Ascending aorta (tissue), 2 donors: Measurements from ENCODE around the gene HMCN1. TPM values are rescaled to one million over a fixed set of nuclear protein-coding genes. Genes with fewer than 3 reads are reported as not detected.

Experiments
- DNase-seq, 2 donors: peaks; one replicate each; pipeline ENCODE4 v3.0.0-alpha.2; 2019; ENCODE audit warnings: low spot score in 2 of 2
- H3K27ac ChIP-seq, 2 donors: fragments of 200-600 bp; sonication (generic); one replicate each; pipeline ENCODE4 v1.5.1; 2016 to 2017; ENCODE audit warnings: mild to moderate bottlenecking in 1 of 2
- H3K27me3 ChIP-seq: fragments of 200-600 bp; sonication (generic); one replicate; pipeline ENCODE4 v1.5.1; 2017
- H3K36me3 ChIP-seq, 2 donors: fragments of 200-600 bp; sonication (generic); one replicate each; pipeline ENCODE4 v1.5.1; 2016
- H3K4me1 ChIP-seq, 2 donors: fragments of 200-600 bp; sonication (generic); one replicate each; pipeline ENCODE4 v1.5.1; 2016 to 2017; ENCODE audit warnings: mild to moderate bottlenecking in 1 of 2
- H3K4me3 ChIP-seq, 2 donors: fragments of 200-600 bp; sonication (generic); one replicate each; pipeline ENCODE4 v1.5.1; 2016 to 2017; ENCODE audit warnings: mild to moderate bottlenecking in 1 of 2
- H3K9me3 ChIP-seq, 2 donors: fragments of 200-600 bp; sonication (generic); one replicate each; pipeline ENCODE4 v1.5.1; 2016
- intact Hi-C: fragments of 100-400 bp; cut with DNase I; formaldehyde crosslinking; loops from one replicate; pipeline ENCODE4 v1.15.1; 2023
- total RNA-seq: library from RNA; depleted of rRNA; stranded (reverse); fragments of >200 nt; gene quantifications from one replicate; pipeline ENCODE4 v1.1.0, GENCODE V29; 2016
- TF ChIP-seq, protein P1 (sequence below), 3 experiments: fragments of 200-600 bp in 2 of 3; fragments of 450-650 bp in 1 of 3; sonication (generic) in 2 of 3; IDR thresholded peaks; one replicate each; pipeline ENCODE4 v1.5.1; 2016 to 2019; ENCODE audit warnings: antibody characterized with exemption in 3 of 3, mild to moderate bottlenecking in 1 of 3, moderate library complexity in 1 of 3

Gene HMCN1
- total RNA-seq, 1 donor from 2014 or later: 61.7 TPM

DNA sequence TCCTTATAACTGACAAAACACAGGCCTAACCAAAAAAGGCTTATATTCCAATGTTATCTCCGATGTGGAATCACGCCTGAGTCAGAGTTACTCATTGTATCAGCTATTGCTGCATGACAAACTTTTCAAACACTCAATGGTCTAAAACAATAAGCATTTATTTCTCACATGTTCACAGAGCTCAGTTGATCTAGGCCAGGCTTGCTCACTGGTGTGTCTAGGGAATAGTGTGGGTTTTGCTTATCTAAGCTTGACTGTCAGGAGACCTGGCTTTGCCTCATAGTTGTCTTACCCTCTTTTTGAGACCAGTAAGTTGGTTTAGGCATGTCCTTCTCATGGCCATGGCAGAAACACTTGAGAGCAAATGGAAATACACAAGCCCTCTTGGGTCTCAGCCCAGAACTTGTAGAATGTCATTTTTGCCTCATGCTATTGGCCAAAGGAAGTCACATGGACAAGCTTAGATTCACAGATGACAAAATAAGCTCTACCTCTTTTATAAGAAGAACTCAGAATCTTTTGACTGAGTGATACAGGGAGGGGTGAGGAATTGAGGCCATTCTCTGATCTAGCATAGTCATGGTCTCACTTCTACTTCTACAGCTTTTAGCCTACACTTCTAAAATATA, 130.8 kb downstream of the HMCN1 start:
- DNase-seq: peak in 1 of 2 donors; percentile 69
- no peaks in the 10 kb centered on the region for H3K36me3 ChIP-seq
- peak overlapping the region; percentile 28 to 77 for H3K27ac ChIP-seq
- TF ChIP-seq, protein P1, sequence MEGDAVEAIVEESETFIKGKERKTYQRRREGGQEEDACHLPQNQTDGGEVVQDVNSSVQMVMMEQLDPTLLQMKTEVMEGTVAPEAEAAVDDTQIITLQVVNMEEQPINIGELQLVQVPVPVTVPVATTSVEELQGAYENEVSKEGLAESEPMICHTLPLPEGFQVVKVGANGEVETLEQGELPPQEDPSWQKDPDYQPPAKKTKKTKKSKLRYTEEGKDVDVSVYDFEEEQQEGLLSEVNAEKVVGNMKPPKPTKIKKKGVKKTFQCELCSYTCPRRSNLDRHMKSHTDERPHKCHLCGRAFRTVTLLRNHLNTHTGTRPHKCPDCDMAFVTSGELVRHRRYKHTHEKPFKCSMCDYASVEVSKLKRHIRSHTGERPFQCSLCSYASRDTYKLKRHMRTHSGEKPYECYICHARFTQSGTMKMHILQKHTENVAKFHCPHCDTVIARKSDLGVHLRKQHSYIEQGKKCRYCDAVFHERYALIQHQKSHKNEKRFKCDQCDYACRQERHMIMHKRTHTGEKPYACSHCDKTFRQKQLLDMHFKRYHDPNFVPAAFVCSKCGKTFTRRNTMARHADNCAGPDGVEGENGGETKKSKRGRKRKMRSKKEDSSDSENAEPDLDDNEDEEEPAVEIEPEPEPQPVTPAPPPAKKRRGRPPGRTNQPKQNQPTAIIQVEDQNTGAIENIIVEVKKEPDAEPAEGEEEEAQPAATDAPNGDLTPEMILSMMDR (IDR thresholded peaks at IDR 0.05): no peak
- H3K27me3 ChIP-seq: no peaks in the 10 kb centered on the region
- no peak overlapping the region for H3K4me3 ChIP-seq
- peaks cover 0 to 7% of the 10 kb centered on the region in 2 donors for H3K4me1 ChIP-seq
- H3K9me3 ChIP-seq: no peaks in the 10 kb centered on the region
- intact Hi-C loops: no loop called here

DNA sequence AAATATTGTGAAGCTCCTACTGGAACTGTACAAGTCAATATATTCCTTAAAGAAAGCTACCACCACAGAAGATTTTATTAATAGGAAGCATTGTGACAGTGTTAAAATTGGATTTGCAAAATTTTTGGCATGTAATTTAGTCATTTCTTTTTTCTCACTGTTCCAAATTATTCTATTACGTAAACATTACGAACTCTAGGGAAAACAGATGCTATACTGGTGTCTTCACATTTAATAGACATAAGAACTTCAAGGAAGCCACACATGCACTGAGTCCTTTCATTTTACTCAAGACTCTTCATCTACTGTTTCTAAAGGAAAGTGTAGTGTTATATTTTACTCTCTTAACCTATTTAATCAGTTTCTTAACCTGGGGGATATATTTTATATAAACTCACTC, 135.4 kb downstream of the HMCN1 start:
- intact Hi-C loops: no loop called here
- TF ChIP-seq, protein P1 (IDR thresholded peaks at IDR 0.05): no peak
- no peak for DNase-seq
- no peaks in the 10 kb centered on the region for H3K36me3 ChIP-seq
- H3K4me1 ChIP-seq: peaks cover 0 to 6% of the 10 kb centered on the region in 2 donors
- H3K9me3 ChIP-seq: no peaks in the 10 kb centered on the region
- H3K4me3 ChIP-seq: no peak overlapping the region
- no peak overlapping the region for H3K27ac ChIP-seq
- H3K27me3 ChIP-seq: no peaks in the 10 kb centered on the region

GRCh38 chr1:185871627-185872150, 137.5 kb downstream of the HMCN1 start:
- H3K27ac ChIP-seq: no peak overlapping the region
- H3K4me1 ChIP-seq: peaks cover 0 to 3% of the 10 kb centered on the region in 2 donors
- H3K27me3 ChIP-seq: no peaks in the 10 kb centered on the region
- H3K9me3 ChIP-seq: no peaks in the 10 kb centered on the region
- H3K36me3 ChIP-seq: no peaks in the 10 kb centered on the region
- H3K4me3 ChIP-seq: no peak overlapping the region
- intact Hi-C loops: no loop called here
- TF ChIP-seq, protein P1 (IDR thresholded peaks at IDR 0.05): no peak
- DNase-seq: no peak

GRCh38 chr1:185874246-185874645, 140.1 kb downstream of the HMCN1 start:
- H3K27ac ChIP-seq: no peak overlapping the region
- TF ChIP-seq, protein P1 (IDR thresholded peaks at IDR 0.05): no peak
- no peak overlapping the region for H3K4me3 ChIP-seq
- no peaks in the 10 kb centered on the region for H3K27me3 ChIP-seq
- no peaks in the 10 kb centered on the region for H3K9me3 ChIP-seq
- H3K36me3 ChIP-seq: no peaks in the 10 kb centered on the region
- H3K4me1 ChIP-seq: peaks cover 0 to 3% of the 10 kb centered on the region in 2 donors
- intact Hi-C loops: no loop called here
- DNase-seq: no peak

DNA sequence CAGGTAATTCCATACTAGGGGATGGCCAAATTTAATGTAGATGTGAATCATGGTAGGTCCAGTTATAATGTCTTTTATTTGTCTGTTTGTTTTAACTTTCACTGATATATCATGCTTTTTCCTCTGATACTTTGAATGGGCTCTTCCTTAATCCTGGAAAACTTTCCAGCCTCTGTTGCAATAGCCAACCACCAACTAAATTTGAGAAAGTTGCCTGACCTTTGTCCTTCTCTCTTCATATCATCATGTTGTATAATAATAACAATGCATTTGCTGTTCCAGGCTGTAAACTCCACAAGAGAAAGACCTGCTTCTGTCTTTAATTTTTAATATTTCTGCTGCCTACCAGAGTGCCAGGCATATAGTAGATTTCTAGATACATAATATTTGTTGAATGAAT, 146.1 kb downstream of the HMCN1 start:
- intact Hi-C loops: no loop called here
- TF ChIP-seq, protein P1 (IDR thresholded peaks at IDR 0.05): no peak
- H3K4me1 ChIP-seq: peaks cover 0 to 6% of the 10 kb centered on the region in 2 donors

More for the DNA sequence above, 146.1 kb downstream of the HMCN1 start:
- no peaks in the 10 kb centered on the region for H3K27me3 ChIP-seq
- H3K27ac ChIP-seq: peak overlapping the region; percentile 62 to 65
- H3K9me3 ChIP-seq: no peaks in the 10 kb centered on the region
- DNase-seq: no peak
- H3K4me3 ChIP-seq: no peak overlapping the region
- no peaks in the 10 kb centered on the region for H3K36me3 ChIP-seq
